Measurements from ENCODE around the gene BZW1.

BZW1 gene

DNA sequence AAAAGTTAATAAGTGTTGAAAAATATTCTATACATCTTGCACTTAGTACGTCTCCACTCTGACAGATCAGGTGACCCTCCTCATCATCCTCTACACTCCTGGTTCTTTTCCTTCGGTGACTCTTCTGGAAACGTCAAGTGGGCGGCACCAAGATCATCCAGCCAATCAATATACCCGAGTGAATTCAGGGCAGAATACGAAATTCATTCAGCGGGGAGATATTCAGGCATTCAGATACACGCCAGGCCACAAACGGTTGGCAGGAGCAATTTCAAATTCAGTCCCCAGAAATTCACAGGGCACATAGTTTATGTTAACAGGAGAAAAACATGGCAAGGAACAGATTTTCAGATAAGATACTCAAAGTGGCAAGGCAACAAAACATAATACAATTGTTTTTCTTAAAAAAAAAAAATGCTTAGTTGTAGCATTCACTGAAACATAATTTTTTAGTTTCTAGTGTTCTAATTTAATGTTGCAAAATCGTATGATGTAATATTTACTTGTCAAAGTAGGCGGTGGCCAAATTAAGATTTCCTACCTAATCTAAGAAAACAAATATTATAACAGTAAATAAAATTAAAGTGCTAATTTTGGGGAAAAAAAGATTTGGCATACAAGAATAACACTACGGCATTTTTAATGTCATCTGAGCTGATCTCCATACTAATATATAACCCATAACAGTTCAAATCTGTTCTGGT, 48.5 kb downstream of the BZW1 start:
- peaks cover 9% of the 10 kb centered on the region for H3K4me1 ChIP-seq (ENCODE audit: control insufficient read depth, insufficient read depth, low read length)
- no peak overlapping the region for H3K27ac ChIP-seq (ENCODE audit: low read length)
- H3K9me3 ChIP-seq (ENCODE audit: control insufficient read depth in 2 of 2, low read length in 2 of 2) = no peaks in the 10 kb centered on the region
- H3K36me3 ChIP-seq (ENCODE audit: control insufficient read depth in 2 of 2, insufficient read depth in 2 of 2, low read length in 2 of 2) = peaks cover 26 to 36% of the 10 kb centered on the region in 2 donors
- no peak overlapping the region for H3K9ac ChIP-seq (ENCODE audit: low read length in 2 of 2)
- H3K4me3 ChIP-seq (ENCODE audit: low read length in 2 of 2) = peak overlapping the region; percentile 50 to 64
- H3K27me3 ChIP-seq (ENCODE audit: control insufficient read depth in 1 of 2, insufficient read depth in 2 of 2, low read length in 2 of 2) = no peaks in the 10 kb centered on the region

- Histone ChIP-seq H3K4me1 (ENCODE audit: control insufficient read depth, insufficient read depth, low read length) (peaks cover 9% of the 10 kb centered on the region), H3K27me3 (ENCODE audit: control insufficient read depth in 1 of 2, insufficient read depth in 2 of 2, low read length in 2 of 2) (no peaks in the 10 kb centered on the region), H3K36me3 (ENCODE audit: control insufficient read depth in 2 of 2, insufficient read depth in 2 of 2, low read length in 2 of 2) (peaks cover 18 to 29% of the 10 kb centered on the region in 2 donors), H3K27ac (ENCODE audit: low read length) (no peak overlapping the region), H3K9me3 (ENCODE audit: control insufficient read depth in 2 of 2, low read length in 2 of 2) (no peaks in the 10 kb centered on the region), H3K4me3 (ENCODE audit: low read length in 2 of 2) (peak overlapping the region; percentile 97 to 99), H3K9ac (ENCODE audit: low read length in 2 of 2) (peak overlapping the region; percentile 37 to 100)
Observed at GRCh38 chr2:200861617-200862155, 50.0 kb downstream of the BZW1 start.

- Histone ChIP-seq H3K27ac (ENCODE audit: low read length) (peak overlapping the region; percentile 100), H3K9me3 (ENCODE audit: control insufficient read depth in 2 of 2, low read length in 2 of 2) (no peaks in the 10 kb centered on the region), H3K36me3 (ENCODE audit: control insufficient read depth in 2 of 2, insufficient read depth in 2 of 2, low read length in 2 of 2) (peaks cover 11 to 20% of the 10 kb centered on the region in 2 donors), H3K27me3 (ENCODE audit: control insufficient read depth in 1 of 2, insufficient read depth in 2 of 2, low read length in 2 of 2) (no peaks in the 10 kb centered on the region), H3K4me1 (ENCODE audit: control insufficient read depth, insufficient read depth, low read length) (peaks cover 13% of the 10 kb centered on the region), H3K4me3 (ENCODE audit: low read length in 2 of 2) (peak overlapping the region; percentile 97 to 99), H3K9ac (ENCODE audit: low read length in 2 of 2) (peak overlapping the region; percentile 100)
Observed at GRCh38 chr2:200862532-200863000, 50.9 kb downstream of the BZW1 start.

GRCh38 chr2:200863782-200864175, 52.1 kb downstream of the BZW1 start:
- H3K4me3 ChIP-seq (ENCODE audit: low read length in 2 of 2) = peak overlapping the region; percentile 97 to 99
- H3K27ac ChIP-seq (ENCODE audit: low read length) = peak overlapping the region; percentile 100
- H3K9ac ChIP-seq (ENCODE audit: low read length in 2 of 2) = peak overlapping the region; percentile 100
- no peaks in the 10 kb centered on the region for H3K27me3 ChIP-seq (ENCODE audit: control insufficient read depth in 1 of 2, insufficient read depth in 2 of 2, low read length in 2 of 2)
- peaks cover 13% of the 10 kb centered on the region for H3K4me1 ChIP-seq (ENCODE audit: control insufficient read depth, insufficient read depth, low read length)
- H3K36me3 ChIP-seq (ENCODE audit: control insufficient read depth in 2 of 2, insufficient read depth in 2 of 2, low read length in 2 of 2) = peaks cover 0 to 8% of the 10 kb centered on the region in 2 donors
- no peaks in the 10 kb centered on the region for H3K9me3 ChIP-seq (ENCODE audit: control insufficient read depth in 2 of 2, low read length in 2 of 2)

GRCh38 chr2:200864176-200865034, 52.7 kb downstream of the BZW1 start, which contains the start of gene CLK1:
Gene CLK1 (minus strand): TSS chr2:200864658. CDS start chr2:200861862, 2,796 bp downstream.
- Histone ChIP-seq H3K4me3 (ENCODE audit: low read length in 2 of 2) (peak within 1 kb of the TSS; percentile 97 to 99), H3K9me3 (ENCODE audit: control insufficient read depth in 2 of 2, low read length in 2 of 2) (no peaks in the 10 kb centered on the region), H3K27ac (ENCODE audit: low read length) (peak within 1 kb of the TSS; percentile 100), H3K4me1 (ENCODE audit: control insufficient read depth, insufficient read depth, low read length) (peaks cover 9% of the 10 kb centered on the region), H3K9ac (ENCODE audit: low read length in 2 of 2) (peak within 1 kb of the TSS; percentile 100), H3K27me3 (ENCODE audit: control insufficient read depth in 1 of 2, insufficient read depth in 2 of 2, low read length in 2 of 2) (no peaks in the 10 kb centered on the region), H3K36me3 (ENCODE audit: control insufficient read depth in 2 of 2, insufficient read depth in 2 of 2, low read length in 2 of 2) (peaks cover 0 to 2% of the 10 kb centered on the region in 2 donors)

GRCh38 chr2:200869014-200869413, 57.3 kb downstream of the BZW1 start:
- Histone ChIP-seq H3K9ac (ENCODE audit: low read length in 2 of 2) (no peak overlapping the region), H3K9me3 (ENCODE audit: control insufficient read depth in 2 of 2, low read length in 2 of 2) (no peaks in the 10 kb centered on the region), H3K27me3 (ENCODE audit: control insufficient read depth in 1 of 2, insufficient read depth in 2 of 2, low read length in 2 of 2) (no peaks in the 10 kb centered on the region), H3K36me3 (ENCODE audit: control insufficient read depth in 2 of 2, insufficient read depth in 2 of 2, low read length in 2 of 2) (peaks cover 2 to 3% of the 10 kb centered on the region in 2 donors), H3K4me3 (ENCODE audit: low read length in 2 of 2) (no peak overlapping the region), H3K27ac (ENCODE audit: low read length) (no peak overlapping the region), H3K4me1 (ENCODE audit: control insufficient read depth, insufficient read depth, low read length) (peaks cover 6% of the 10 kb centered on the region)

DNA sequence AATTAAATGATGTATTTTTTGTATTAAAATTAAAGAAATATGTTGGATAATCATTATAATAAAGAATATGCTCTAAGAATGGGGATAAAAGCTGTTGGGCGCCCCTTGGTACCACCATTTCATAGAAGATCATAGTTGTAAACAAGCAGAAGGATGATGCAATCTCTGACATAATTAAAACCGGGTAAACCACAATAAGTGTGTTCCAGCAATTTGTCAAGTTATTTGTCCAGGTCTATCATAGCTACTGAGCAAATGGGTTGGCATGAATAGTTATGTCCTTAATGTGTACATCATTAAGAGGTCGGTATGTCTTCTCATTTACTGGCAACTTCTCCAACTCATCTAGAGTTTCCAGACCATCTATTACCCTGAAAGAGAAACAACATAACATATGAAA, 59.4 kb downstream of the BZW1 start:
- no peaks in the 10 kb centered on the region for H3K9me3 ChIP-seq (ENCODE audit: control insufficient read depth in 2 of 2, low read length in 2 of 2)
- peaks cover 3 to 10% of the 10 kb centered on the region in 2 donors for H3K36me3 ChIP-seq (ENCODE audit: control insufficient read depth in 2 of 2, insufficient read depth in 2 of 2, low read length in 2 of 2)
- H3K27me3 ChIP-seq (ENCODE audit: control insufficient read depth in 1 of 2, insufficient read depth in 2 of 2, low read length in 2 of 2) = no peaks in the 10 kb centered on the region
- peaks cover 3% of the 10 kb centered on the region for H3K4me1 ChIP-seq (ENCODE audit: control insufficient read depth, insufficient read depth, low read length)
- no peak overlapping the region for H3K4me3 ChIP-seq (ENCODE audit: low read length in 2 of 2)
- no peak overlapping the region for H3K27ac ChIP-seq (ENCODE audit: low read length)
- H3K9ac ChIP-seq (ENCODE audit: low read length in 2 of 2) = no peak overlapping the region

- no peak overlapping the region for H3K4me3 ChIP-seq (ENCODE audit: low read length in 2 of 2)
- peaks cover 3 to 18% of the 10 kb centered on the region in 2 donors for H3K36me3 ChIP-seq (ENCODE audit: control insufficient read depth in 2 of 2, insufficient read depth in 2 of 2, low read length in 2 of 2)
- no peaks in the 10 kb centered on the region for H3K4me1 ChIP-seq (ENCODE audit: control insufficient read depth, insufficient read depth, low read length)
- no peak overlapping the region for H3K27ac ChIP-seq (ENCODE audit: low read length)
- no peak overlapping the region for H3K9ac ChIP-seq (ENCODE audit: low read length in 2 of 2)
- H3K9me3 ChIP-seq (ENCODE audit: control insufficient read depth in 2 of 2, low read length in 2 of 2) = no peaks in the 10 kb centered on the region
- no peaks in the 10 kb centered on the region for H3K27me3 ChIP-seq (ENCODE audit: control insufficient read depth in 1 of 2, insufficient read depth in 2 of 2, low read length in 2 of 2)
Observed at GRCh38 chr2:200873560-200873959, 61.9 kb downstream of the BZW1 start.

Data from stomach smooth muscle (tissue), 2 donors.